Smooth muscle cell (in vitro differentiated cells): ENCODE results near the gene PLEKHG7. TPM values are rescaled to one million over a fixed set of nuclear protein-coding genes. Genes with fewer than 3 reads are reported as not detected.

ENCODE experiments used
- DNase-seq: peaks from one replicate; lab custom pipeline; 2025; ENCODE audit not compliant: unreplicated experiment; lab: John Stamatoyannopoulos, UW
- H2AFZ ChIP-seq: fragments of 200-600 bp; sonication (generic); 2 replicates; pipeline ENCODE4 v1.6.0; 2016; ENCODE audit warnings: antibody characterized with exemption, low read depth, mild to moderate bottlenecking
- H3F3A ChIP-seq: fragments of 200-600 bp; sonication (generic); 2 replicates; pipeline ENCODE4 v1.6.0; 2017; ENCODE audit warnings: antibody characterized with exemption, low read depth
- H3K27ac ChIP-seq: fragments of 200-600 bp; sonication (generic); 2 replicates; pipeline ENCODE4 v1.5.1; 2016; ENCODE audit warnings: low read depth, mild to moderate bottlenecking
- H3K27me3 ChIP-seq: fragments of 200-600 bp; sonication (generic); 2 replicates; pipeline ENCODE4 v1.6.1; 2016; ENCODE audit warnings: low read depth, mild to moderate bottlenecking
- H3K36me3 ChIP-seq: fragments of 200-600 bp; sonication (generic); 2 replicates; pipeline ENCODE4 v1.5.1; 2016; ENCODE audit warnings: low read depth
- H3K4me1 ChIP-seq: fragments of 200-600 bp; sonication (generic); 2 replicates; pipeline ENCODE4 v1.5.1; 2016; ENCODE audit warnings: low read depth
- H3K4me2 ChIP-seq: fragments of 200-600 bp; sonication (generic); 2 replicates; pipeline ENCODE4 v1.6.0; 2016; ENCODE audit warnings: mild to moderate bottlenecking
- H3K4me3 ChIP-seq: fragments of 200-600 bp; sonication (generic); 2 replicates; pipeline ENCODE4 v1.5.1; 2016; ENCODE audit warnings: mild to moderate bottlenecking
- H3K79me2 ChIP-seq: fragments of 200-600 bp; sonication (generic); 2 replicates; pipeline ENCODE4 v1.6.0; 2016; ENCODE audit warnings: low read depth, mild to moderate bottlenecking
- H3K9ac ChIP-seq: fragments of 200-600 bp; sonication (generic); 2 replicates; pipeline ENCODE4 v1.6.0; 2016; ENCODE audit warnings: low read depth
- H3K9me3 ChIP-seq: fragments of 200-600 bp; sonication (generic); replicated peaks from 2 replicates; pipeline ENCODE4 v1.5.1; 2016; ENCODE audit warnings: low read depth
- H4K20me1 ChIP-seq: fragments of 200-600 bp; sonication (generic); 2 replicates; pipeline ENCODE4 v1.6.0; 2016; ENCODE audit warnings: low read depth
- WGBS: methylation state at CpG from one replicate; pipeline ENCODE4 v1.1.7; 2016; ENCODE audit warnings: low lambda C conversion rate; 5-methylcytosine and 5-hydroxymethylcytosine counted together
- polyA plus RNA-seq: library from polyadenylated mRNA; unstranded; fragments of >200 nt; fragmentation: Nextera tagmentation; extraction: Ambion mirVana; gene quantifications from 2 replicates; pipeline ENCODE4 v1.2.1, GENCODE V29; 2016
- total RNA-seq: library from RNA; depleted of rRNA; stranded (reverse); fragments of >200 nt; gene quantifications from 2 replicates; pipeline ENCODE4 v1.2.3, GENCODE V29; 2014
- TF ChIP-seq, protein P1 (sequence below): fragments of 200-600 bp; sonication (generic); IDR thresholded peaks from 2 replicates; pipeline ENCODE4 v1.5.1; 2017; ENCODE audit warnings: borderline replicate concordance, mild to moderate bottlenecking, antibody characterized with exemption; ENCODE audit not compliant: insufficient read depth, poor library complexity, severe bottlenecking

The PLEKHG7 gene
- total and polyA plus RNA-seq, 2 experiments from 2014 or later: not detected

DNA sequence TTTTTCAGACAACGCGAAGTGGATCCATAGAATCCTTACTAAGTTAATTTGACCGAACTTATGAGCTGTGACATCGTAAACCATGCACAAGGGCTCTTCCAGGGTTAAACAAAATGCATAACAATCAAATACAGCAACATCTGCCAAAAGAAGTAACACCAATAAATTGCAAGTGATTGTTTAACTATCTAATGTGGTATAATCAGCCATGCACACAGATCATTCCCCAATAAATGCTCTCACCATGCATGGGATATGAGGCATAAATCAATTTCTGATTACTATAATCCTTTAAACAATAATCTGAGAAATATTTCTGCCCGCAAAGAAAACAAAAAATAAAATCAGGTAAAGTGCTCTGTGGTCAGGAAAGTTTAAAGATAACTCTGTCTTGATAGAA, 7.7 kb upstream of the PLEKHG7 start:
- no peaks in the 10 kb centered on the region for H4K20me1 ChIP-seq
- H3K36me3 ChIP-seq: no peaks in the 10 kb centered on the region
- H3K4me2 ChIP-seq: no peak overlapping the region
- no peak overlapping the region for H2AFZ ChIP-seq
- H3K4me3 ChIP-seq: no peak overlapping the region
- H3K27me3 ChIP-seq: no peaks in the 10 kb centered on the region
- H3K4me1 ChIP-seq: no peaks in the 10 kb centered on the region
- TF ChIP-seq, protein P1, sequence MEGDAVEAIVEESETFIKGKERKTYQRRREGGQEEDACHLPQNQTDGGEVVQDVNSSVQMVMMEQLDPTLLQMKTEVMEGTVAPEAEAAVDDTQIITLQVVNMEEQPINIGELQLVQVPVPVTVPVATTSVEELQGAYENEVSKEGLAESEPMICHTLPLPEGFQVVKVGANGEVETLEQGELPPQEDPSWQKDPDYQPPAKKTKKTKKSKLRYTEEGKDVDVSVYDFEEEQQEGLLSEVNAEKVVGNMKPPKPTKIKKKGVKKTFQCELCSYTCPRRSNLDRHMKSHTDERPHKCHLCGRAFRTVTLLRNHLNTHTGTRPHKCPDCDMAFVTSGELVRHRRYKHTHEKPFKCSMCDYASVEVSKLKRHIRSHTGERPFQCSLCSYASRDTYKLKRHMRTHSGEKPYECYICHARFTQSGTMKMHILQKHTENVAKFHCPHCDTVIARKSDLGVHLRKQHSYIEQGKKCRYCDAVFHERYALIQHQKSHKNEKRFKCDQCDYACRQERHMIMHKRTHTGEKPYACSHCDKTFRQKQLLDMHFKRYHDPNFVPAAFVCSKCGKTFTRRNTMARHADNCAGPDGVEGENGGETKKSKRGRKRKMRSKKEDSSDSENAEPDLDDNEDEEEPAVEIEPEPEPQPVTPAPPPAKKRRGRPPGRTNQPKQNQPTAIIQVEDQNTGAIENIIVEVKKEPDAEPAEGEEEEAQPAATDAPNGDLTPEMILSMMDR: no peak
- H3K9me3 ChIP-seq: no peaks in the 10 kb centered on the region
- no peak overlapping the region for H3K9ac ChIP-seq
- no peaks in the 10 kb centered on the region for H3F3A ChIP-seq
- H3K79me2 ChIP-seq: no peaks in the 10 kb centered on the region
- no peak for DNase-seq
- 96% methylated on average over 5 of the region's 5 CpGs for WGBS
- no peak overlapping the region for H3K27ac ChIP-seq

DNA sequence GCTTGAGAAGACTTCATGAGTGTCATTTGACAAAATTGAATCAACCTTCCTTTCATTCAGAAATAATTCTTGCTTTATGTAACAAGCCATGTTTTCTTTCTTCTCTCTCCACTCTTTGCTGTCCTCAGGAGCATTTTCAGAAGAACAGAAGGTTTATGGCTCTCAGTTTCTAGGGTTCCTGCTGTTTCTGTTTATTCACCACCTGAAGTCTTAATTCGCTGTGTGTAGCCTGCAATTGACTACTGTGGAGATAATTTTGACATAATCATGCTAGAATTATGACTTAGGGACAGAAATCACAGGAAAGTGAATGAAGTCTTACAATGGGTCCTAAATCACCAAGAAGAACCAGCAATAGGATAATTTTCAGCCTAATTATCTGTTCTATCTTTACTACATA, 7.2 kb upstream of the PLEKHG7 start:
- WGBS: 92% methylated on average over 1 of the region's 1 CpG
- H3K9me3 ChIP-seq: no peaks in the 10 kb centered on the region
- no peak overlapping the region for H3K9ac ChIP-seq
- H3K27ac ChIP-seq: no peak overlapping the region
- H3K27me3 ChIP-seq: no peaks in the 10 kb centered on the region
- TF ChIP-seq, protein P1: no peak
- H3K4me2 ChIP-seq: no peak overlapping the region
- no peak for DNase-seq
- no peaks in the 10 kb centered on the region for H3F3A ChIP-seq
- no peak overlapping the region for H3K4me3 ChIP-seq
- no peaks in the 10 kb centered on the region for H4K20me1 ChIP-seq
- no peak overlapping the region for H2AFZ ChIP-seq
- H3K4me1 ChIP-seq: no peaks in the 10 kb centered on the region
- H3K79me2 ChIP-seq: no peaks in the 10 kb centered on the region
- H3K36me3 ChIP-seq: no peaks in the 10 kb centered on the region

DNA sequence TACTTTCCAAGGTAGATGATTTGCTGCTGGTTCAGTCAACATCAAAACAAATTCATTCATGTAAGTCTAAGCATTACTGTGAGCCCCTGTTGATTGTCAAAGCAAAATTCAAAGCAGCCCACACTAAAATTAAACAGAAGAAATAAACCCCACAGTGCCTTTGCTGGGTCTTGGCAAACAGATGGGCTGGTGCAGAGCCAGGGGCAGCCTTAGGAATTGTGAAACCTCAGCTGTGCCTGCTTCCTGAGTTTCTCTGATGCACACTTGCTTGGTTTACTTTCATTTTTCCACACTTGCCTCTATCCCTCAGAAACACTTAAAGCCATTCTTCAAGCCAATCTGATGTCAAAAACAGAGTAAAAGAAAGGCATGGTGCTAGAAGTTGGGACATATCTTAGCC, 6.6 kb upstream of the PLEKHG7 start:
- H3K9ac ChIP-seq: no peak overlapping the region
- H3K27ac ChIP-seq: no peak overlapping the region
- no peaks in the 10 kb centered on the region for H3K4me1 ChIP-seq
- no peaks in the 10 kb centered on the region for H4K20me1 ChIP-seq
- TF ChIP-seq, protein P1: no peak
- DNase-seq: no peak
- no peaks in the 10 kb centered on the region for H3K36me3 ChIP-seq
- no peaks in the 10 kb centered on the region for H3F3A ChIP-seq
- H3K4me2 ChIP-seq: no peak overlapping the region
- H3K27me3 ChIP-seq: no peaks in the 10 kb centered on the region
- no peaks in the 10 kb centered on the region for H3K9me3 ChIP-seq
- H3K79me2 ChIP-seq: no peaks in the 10 kb centered on the region
- no peak overlapping the region for H3K4me3 ChIP-seq
- H2AFZ ChIP-seq: no peak overlapping the region

GRCh38 chr12:92698474-92698873, 4.3 kb upstream of the PLEKHG7 start:
- Histone ChIP-seq H3K9me3 (no peaks in the 10 kb centered on the region), H3K79me2 (no peaks in the 10 kb centered on the region), H3F3A (no peaks in the 10 kb centered on the region), H3K36me3 (no peaks in the 10 kb centered on the region), H3K4me2 (no peak overlapping the region), H3K27ac (no peak overlapping the region), H3K27me3 (no peaks in the 10 kb centered on the region), H2AFZ (no peak overlapping the region), H3K4me1 (no peaks in the 10 kb centered on the region), H3K9ac (no peak overlapping the region), H4K20me1 (no peaks in the 10 kb centered on the region), H3K4me3 (no peak overlapping the region)
- DNase-seq: no peak
- TF ChIP-seq, protein P1: no peak
